ENCODE measurements around the gene AMOTL1. TPM values are rescaled to one million over a fixed set of nuclear protein-coding genes. Genes with fewer than 3 reads are reported as not detected.

Gene AMOTL1
- total and polyA plus RNA-seq, 2 of the 8 experiments (the other 6 are each of a cell fraction or from before 2014, with no cell fraction given): 9.0 to 27.6 TPM

GRCh38 chr11:94815705-94816344, 47.7 kb downstream of the AMOTL1 start:
- WGBS, 2 experiments (ENCODE audit: extremely low coverage in 1 of 2, insufficient coverage in 1 of 2, insufficient read length in 1 of 2, insufficient replicate concordance in 2 of 2, low coverage in 1 of 2, low lambda C conversion rate in 2 of 2, missing lambda C conversion rate in 1 of 2): 90% methylated on average over 4 of the region's 4 CpGs; no CpG with 5 or more reads in 1 of the 2 experiments
- no peak overlapping the region for H2BK12ac ChIP-seq (ENCODE audit: low read depth, low read length)
- no peak overlapping the region for H3K14ac ChIP-seq (ENCODE audit: insufficient read length)
- DNase-seq (ENCODE audit: low read depth in 1 of 2, low spot score in 2 of 2): no peak
- no peak overlapping the region for H3K56ac ChIP-seq (replicated peaks; ENCODE audit: insufficient read length, low read depth, low read length)
- H2BK20ac ChIP-seq (ENCODE audit: low read length): no peak overlapping the region
- H3K4me2 ChIP-seq (ENCODE audit: insufficient read depth in 1 of 2, low read depth in 2 of 2, low read length in 2 of 2): no peak overlapping the region
- no peaks in the 10 kb centered on the region for H3K79me2 ChIP-seq (ENCODE audit: control insufficient read depth in 1 of 2, insufficient read depth in 2 of 2, low read length in 2 of 2)
- no peaks in the 10 kb centered on the region for H4K20me1 ChIP-seq (replicated peaks in 1 of 2; ENCODE audit: control insufficient read depth in 1 of 2, insufficient read depth in 2 of 2, low read length in 2 of 2)
- H2AK5ac ChIP-seq (ENCODE audit: low read depth, low read length): no peak overlapping the region
- H3K23ac ChIP-seq (ENCODE audit: insufficient read length): no peak overlapping the region
- no peak overlapping the region for H2BK15ac ChIP-seq (ENCODE audit: low read length)
- no peak overlapping the region; a peak in 1 of 8 replicates for H3K4me3 ChIP-seq (ENCODE audit: extremely low read depth in 1 of 4, insufficient read depth in 2 of 4, low read depth in 3 of 4, low read length in 4 of 4)
- ChIA-PET POLR2A (ENCODE audit: partially characterized antibody) (no interaction called here), CTCF (ENCODE audit: partially characterized antibody) (no interaction called here)
- no peak overlapping the region for H2AFZ ChIP-seq (ENCODE audit: low read length)
- H3K18ac ChIP-seq (ENCODE audit: extremely low read depth, low read length): no peak overlapping the region
- no peak overlapping the region for H3K27ac ChIP-seq (ENCODE audit: low read depth, low read length)
- no peak for FAIRE-seq
- TF ChIP-seq CHD1 (IDR thresholded peaks at IDR 0.05; ENCODE audit: low read depth, low read length): no peak
- peak; percentile 22; the same call in 1 of the 2 replicates for TF ChIP-seq KDM1A (IDR thresholded peaks at IDR 0.05; ENCODE audit: borderline replicate concordance, low read length)
- no peak overlapping the region for H3K4ac ChIP-seq (replicated peaks; ENCODE audit: insufficient read length, low read depth, low read length)
- peaks cover 34 to 35% of the 10 kb centered on the region in 2 experiments for H3K9me3 ChIP-seq (ENCODE audit: insufficient read depth in 2 of 2, low read depth in 1 of 2, low read length in 1 of 2)
- H3K4me1 ChIP-seq (replicated peaks in 1 of 4; ENCODE audit: control insufficient read depth in 3 of 4, insufficient read depth in 4 of 4, low read length in 3 of 4): peaks cover 0 to 5% (median under 1%) of the 10 kb centered on the region in 4 experiments; a peak in 2 of 7 replicates
- H4K91ac ChIP-seq (replicated peaks; ENCODE audit: insufficient read length, low read length): no peak overlapping the region
- H4K5ac ChIP-seq (ENCODE audit: insufficient read length, low read depth, low read length): no peak overlapping the region
- H3K79me1 ChIP-seq (ENCODE audit: low read depth, low read length): no peaks in the 10 kb centered on the region
- H3K36me3 ChIP-seq (ENCODE audit: control insufficient read depth in 2 of 4, insufficient read depth in 4 of 4, low read length in 3 of 4): peaks cover 0 to 43% (median 10%) of the 10 kb centered on the region in 4 experiments; a peak in 5 of 8 replicates
- H4K8ac ChIP-seq (ENCODE audit: extremely low read depth, insufficient read depth, low read length): no peak overlapping the region
- H2BK120ac ChIP-seq (replicated peaks; ENCODE audit: low read depth, low read length): no peak overlapping the region
- H3K27me3 ChIP-seq (replicated peaks in 1 of 4; ENCODE audit: control insufficient read depth in 3 of 4, extremely low read depth in 1 of 4, insufficient read depth in 3 of 4, low read length in 3 of 4): no peaks in the 10 kb centered on the region
- no peak overlapping the region for H3K9ac ChIP-seq (replicated peaks in 1 of 4; ENCODE audit: extremely low read depth in 1 of 4, low read depth in 3 of 4, low read length in 3 of 4)
- H3K23me2 ChIP-seq (ENCODE audit: low read depth, low read length): no peaks in the 10 kb centered on the region
- H2BK5ac ChIP-seq (ENCODE audit: low read depth, low read length): no peak overlapping the region
